ENCODE measurements around the gene HSF2BP.
"Not testable (repeated sequence)": the region's sequence is repeated elsewhere in the genome, so short reads cannot be mapped to it uniquely, and the experiment has no call there.

Gene HSF2BP

DNA sequence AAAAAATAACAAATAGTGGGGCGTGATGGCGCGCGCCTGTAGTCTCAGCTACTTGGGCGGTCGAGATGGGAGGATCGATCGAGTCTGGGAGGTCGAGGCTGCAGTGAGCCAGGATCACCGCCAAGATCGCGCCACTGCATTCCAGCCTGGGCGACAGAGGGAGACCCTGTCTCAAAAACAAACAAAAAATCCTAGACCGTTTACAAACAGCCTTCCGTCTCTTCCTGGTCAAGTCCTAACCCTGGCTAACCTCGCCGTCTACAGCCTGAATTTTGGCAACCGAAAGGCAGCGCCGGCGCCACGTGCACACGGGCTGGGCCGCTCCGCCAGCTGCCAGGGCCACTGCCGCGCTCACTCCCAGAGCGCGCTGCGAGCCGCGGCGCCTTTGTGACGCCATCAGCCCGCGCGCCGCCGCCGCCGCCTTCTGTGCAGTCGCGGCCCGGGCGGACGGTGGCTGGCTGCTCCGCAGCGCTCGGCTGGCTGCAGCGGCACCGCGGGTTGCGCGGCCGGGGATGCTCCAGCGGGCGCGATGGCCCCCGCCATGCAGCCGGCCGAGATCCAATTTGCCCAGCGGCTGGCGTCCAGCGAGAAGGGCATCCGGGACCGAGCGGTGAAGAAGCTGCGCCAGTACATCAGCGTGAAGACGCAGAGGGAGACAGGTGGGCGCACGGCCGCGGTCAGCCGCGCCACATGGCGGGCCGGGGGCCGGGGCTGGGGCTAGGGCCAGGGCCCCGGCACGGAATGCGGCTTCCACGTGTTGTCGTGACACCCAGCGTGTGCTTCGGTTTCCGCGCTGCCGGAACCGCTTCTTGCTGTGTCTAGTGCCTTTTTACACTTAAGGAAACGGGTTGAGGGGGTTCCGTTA, at the start of gene HSF2BP, which contains the start of gene RRP1B:
Gene HSF2BP, minus strand, starts transcription at position 353 of the 865 bp plus-strand sequence. CDS start 1,392 bp downstream, outside the sequence.
Gene RRP1B, plus strand, starts transcription at position 425 of the 865 bp plus-strand sequence. Its CDS starts 105 bp downstream, at position 530.
- DNase-seq, result peak in 1 of 2 experiments; percentile 91

DNA sequence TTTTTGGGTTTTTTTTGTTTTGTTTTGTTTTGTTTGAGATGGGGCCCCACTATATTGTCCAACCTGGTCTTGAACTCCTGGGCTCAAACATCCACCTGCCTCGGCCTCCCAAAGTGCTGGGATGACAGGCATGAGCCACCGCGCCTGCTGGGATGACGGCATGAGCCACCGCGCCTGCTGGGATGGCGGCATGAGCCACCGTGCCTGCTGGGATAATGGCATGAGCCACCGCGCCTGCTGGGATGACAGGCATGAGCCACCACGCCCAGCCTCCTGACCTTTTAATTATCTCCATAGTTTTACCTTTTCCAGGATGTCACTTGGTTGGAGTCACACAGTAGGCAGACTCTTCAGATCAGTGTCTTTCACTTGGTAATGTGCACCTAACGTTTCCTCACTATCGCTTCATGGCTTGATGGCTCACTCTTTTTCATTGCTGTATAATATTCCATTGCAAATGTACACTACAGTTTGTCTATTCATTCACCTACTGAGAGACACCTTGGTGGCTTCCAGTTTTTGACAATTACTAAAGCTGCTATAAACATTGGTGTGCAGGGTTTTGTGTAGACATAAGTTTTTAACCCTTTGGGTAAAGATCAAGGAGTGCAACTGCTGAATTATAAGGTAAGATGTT, 49.6 kb upstream of the HSF2BP start:
- DNase-seq, result no peak

- DNase-seq, result no peak
Measured at GRCh38 chr21:43707462-43707861, 48.2 kb upstream of the HSF2BP start.

- no peak for DNase-seq
Measured at GRCh38 chr21:43703035-43703880, 44.0 kb upstream of the HSF2BP start.

GRCh38 chr21:43702785-43703034, 43.4 kb upstream of the HSF2BP start:
- DNase-seq, result no peak

GRCh38 chr21:43701936-43702784, 42.9 kb upstream of the HSF2BP start:
- DNase-seq, result no peak

DNA sequence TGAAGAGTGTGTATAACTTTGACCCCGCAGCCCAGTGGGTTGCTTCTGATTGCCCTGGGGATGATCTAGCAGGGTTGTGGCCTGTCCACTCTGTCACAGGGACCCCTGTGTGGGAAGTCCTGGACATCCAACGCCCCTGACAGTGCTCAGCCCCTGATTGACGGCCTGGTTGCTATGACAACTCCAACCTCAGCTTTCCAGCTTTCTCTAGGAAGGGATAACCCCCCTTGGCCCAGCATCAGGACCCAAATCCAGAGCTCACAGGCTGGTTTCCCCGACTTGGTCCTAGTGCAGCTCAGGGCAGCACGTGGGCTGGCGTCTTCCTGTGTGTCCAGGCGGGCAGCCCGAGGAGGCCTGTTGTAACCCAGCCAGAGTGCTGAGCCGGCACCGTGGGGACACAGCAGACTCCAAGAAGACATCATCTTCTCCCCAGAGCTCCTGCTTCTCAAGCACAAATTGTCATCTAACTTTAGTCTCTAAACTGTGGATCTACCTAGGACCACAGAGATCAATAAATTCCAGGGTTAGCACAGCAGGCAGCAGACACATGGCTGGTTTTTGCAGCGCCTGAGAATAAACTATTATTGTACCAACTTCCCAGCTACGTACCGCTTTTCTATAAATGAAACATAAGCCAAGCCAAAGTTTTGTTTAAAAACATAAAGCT, 40.8 kb upstream of the HSF2BP start:
- DNase-seq, result no peak

DNA sequence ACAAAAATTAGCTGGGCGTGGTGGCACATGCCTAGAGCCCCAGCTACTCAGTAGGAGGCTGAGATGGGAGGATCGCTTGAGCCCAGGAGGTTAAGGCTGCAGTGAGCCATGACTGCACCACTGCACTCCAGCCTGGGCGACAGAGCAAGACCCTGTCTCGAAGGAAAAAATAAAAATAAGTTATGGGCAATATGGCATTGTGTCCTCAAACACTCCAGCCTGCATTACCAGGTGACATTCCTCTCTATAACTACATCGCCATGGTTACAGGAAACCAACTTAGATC, 40.1 kb upstream of the HSF2BP start:
- not testable (repeated sequence) for DNase-seq

- no peak for DNase-seq
Measured at GRCh38 chr21:43697758-43698643, 38.7 kb upstream of the HSF2BP start.

GRCh38 chr21:43696214-43696613, 36.9 kb upstream of the HSF2BP start:
- DNase-seq, result no peak

- DNase-seq, result no peak
Measured at GRCh38 chr21:43694437-43695079, 35.3 kb upstream of the HSF2BP start.

DNA sequence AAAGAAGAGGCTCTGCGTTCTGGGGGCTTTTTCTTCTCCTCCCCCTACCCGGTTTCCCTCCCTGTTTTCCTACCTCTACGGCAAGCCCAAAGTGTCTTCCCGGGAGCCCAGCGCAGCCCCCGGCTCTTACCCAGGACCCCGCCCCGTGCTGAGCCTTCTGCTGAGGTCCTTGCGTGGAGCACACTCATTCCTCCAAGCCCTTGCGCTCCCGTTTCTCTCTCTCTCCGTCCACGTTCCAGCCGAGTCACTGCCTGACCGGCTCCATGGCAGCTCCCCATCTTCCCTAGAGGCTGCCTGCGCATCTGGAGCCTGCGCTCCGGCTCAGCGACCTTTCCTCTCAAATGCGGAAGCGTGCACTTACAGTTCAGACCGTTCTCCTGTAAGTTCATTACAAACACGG, 34.7 kb upstream of the HSF2BP start:
- DNase-seq, result no peak

- no peak for DNase-seq
Measured at GRCh38 chr21:43692949-43693348, 33.7 kb upstream of the HSF2BP start.

GRCh38 chr21:43691801-43692200, 32.5 kb upstream of the HSF2BP start:
- DNase-seq, result no peak

DNA sequence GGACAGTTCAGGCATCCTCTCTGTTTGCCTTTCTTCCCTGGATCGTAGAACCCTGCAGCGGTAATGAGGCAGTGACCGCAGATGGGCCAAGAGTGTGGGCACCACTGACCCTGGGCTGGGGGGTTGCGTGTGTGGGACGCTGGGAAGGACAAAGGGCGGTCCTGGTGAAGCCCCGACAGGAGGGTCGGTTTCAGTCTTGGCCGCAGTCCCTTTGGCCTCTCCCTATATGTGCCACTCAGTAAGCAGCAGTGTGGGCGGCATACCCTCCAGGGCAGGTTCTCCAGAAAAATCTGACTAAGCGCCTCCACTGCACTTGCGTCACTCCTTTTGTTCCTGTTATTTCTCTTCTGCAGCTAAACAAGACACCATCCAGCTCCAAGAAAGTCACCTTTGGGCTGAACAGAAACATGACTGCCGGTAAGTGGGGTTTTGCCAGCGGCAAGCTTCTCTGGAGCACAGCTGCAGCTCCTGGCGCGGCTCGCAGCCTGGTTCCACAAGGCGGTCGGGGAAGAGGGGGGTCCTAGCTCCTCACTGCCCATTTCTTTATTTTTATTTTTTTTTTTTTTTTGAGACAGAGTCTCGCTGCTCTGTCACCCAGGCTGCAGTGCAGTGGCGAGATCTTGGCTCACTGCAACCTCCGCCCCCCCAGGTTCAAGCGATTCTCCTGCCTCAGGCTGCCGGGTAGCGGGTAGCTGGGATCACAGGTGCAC, 32.0 kb upstream of the HSF2BP start:
- no peak for DNase-seq

DNA sequence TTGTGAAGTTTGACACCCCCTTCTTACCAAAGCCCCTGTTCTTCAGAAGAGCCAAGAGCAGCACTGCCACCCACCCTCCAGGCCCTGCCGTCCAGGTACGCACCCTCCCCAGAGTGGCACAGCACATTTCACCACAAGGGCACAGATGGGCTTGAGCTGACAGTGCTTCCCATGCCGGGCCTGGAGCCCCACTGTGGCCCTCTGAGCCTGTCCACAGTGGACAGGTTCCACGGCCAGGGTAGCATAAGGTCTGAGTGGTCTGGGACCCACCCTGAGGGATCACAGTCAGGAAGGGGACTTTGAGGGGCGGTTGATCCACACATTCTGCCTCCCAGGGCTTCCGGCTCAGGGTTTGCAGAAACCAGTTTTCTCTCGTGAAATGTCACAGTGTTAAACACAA, 31.1 kb upstream of the HSF2BP start:
- DNase-seq, result no peak

- no peak for DNase-seq
Measured at GRCh38 chr21:43689556-43690337, 30.5 kb upstream of the HSF2BP start.

GRCh38 chr21:43688906-43689305, 29.6 kb upstream of the HSF2BP start:
- no peak for DNase-seq
